OCI-LY7 (cell line): ENCODE data around the gene MCCC1. TPM values are rescaled to one million over a fixed set of nuclear protein-coding genes. Genes with fewer than 3 reads are reported as not detected.

Experiments
- BruUV-seq: library from RNA; stranded (reverse); fragments of 400-500 nt; replicated peaks from 2 replicates; lab custom pipeline; 2021; lab: Mats Ljungman, UMichigan
- CTCF ChIA-PET: fragments of 300-600 bp; sonication (Branson Sonifier 250); formaldehyde crosslinking; loops from one replicate; lab custom pipeline; 2022; ENCODE audit warnings: antibody characterized with exemption; ENCODE audit not compliant: unreplicated experiment; lab: Charles Lee
- POLR2A ChIA-PET: fragments of 300-600 bp; sonication (Branson Sonifier 250); formaldehyde crosslinking; loops from one replicate; lab custom pipeline; 2022; ENCODE audit warnings: antibody characterized with exemption; lab: Charles Lee
- DNase-seq: peaks from one replicate; pipeline ENCODE4 v3.0.0-alpha.2; 2015; ENCODE audit warnings: low spot score
- H2AFZ ChIP-seq: fragments of 200-600 bp; sonication (generic), shearing (Covaris generic); 2 replicates; pipeline ENCODE4 v1.6.1; 2014; ENCODE audit warnings: mild to moderate bottlenecking, antibody characterized with exemption, low read length, moderate library complexity
- H3K27ac ChIP-seq: fragments of 200-600 bp; sonication (generic); 2 replicates; pipeline ENCODE4 v1.5.1; 2014; ENCODE audit warnings: mixed run types, low read depth, mild to moderate bottlenecking, moderate library complexity, low read length, inconsistent platforms; ENCODE audit not compliant: poor library complexity, severe bottlenecking
- H3K36me3 ChIP-seq: fragments of 200-600 bp; sonication (generic); 2 replicates; pipeline ENCODE4 v1.6.1; 2014; ENCODE audit warnings: mild to moderate bottlenecking, antibody characterized with exemption, low read length, moderate library complexity, mixed read lengths; ENCODE audit not compliant: insufficient read depth
- H3K4me1 ChIP-seq: fragments of 200-600 bp; sonication (generic); 2 replicates; pipeline ENCODE4 v1.5.1; 2014; ENCODE audit warnings: mild to moderate bottlenecking, low read length; ENCODE audit not compliant: insufficient read depth, poor library complexity, severe bottlenecking
- H3K4me2 ChIP-seq: fragments of 200-600 bp; sonication (generic); 2 replicates; pipeline ENCODE4 v1.6.1; 2014; ENCODE audit warnings: mild to moderate bottlenecking, low read length
- H3K4me3 ChIP-seq: fragments of 200-600 bp; sonication (generic); 2 replicates; pipeline ENCODE4 v1.5.1; 2014; ENCODE audit warnings: mild to moderate bottlenecking, low read depth, low read length; ENCODE audit not compliant: poor library complexity, severe bottlenecking
- H3K79me2 ChIP-seq: fragments of 200-600 bp; sonication (generic); 2 replicates; pipeline ENCODE4 v1.6.1; 2016; ENCODE audit warnings: low read depth, mild to moderate bottlenecking, low read length, moderate library complexity, mixed read lengths; ENCODE audit not compliant: insufficient read depth
- H3K9me2 ChIP-seq: fragments of 200-600 bp; sonication (generic); 2 replicates; pipeline ENCODE4 v1.6.1; 2016; ENCODE audit warnings: mild to moderate bottlenecking, low read length, mixed read lengths; ENCODE audit not compliant: insufficient read depth
- H3K9me3 ChIP-seq: fragments of 200-600 bp; sonication (generic); 2 replicates; pipeline ENCODE4 v1.6.1; 2014; ENCODE audit warnings: mild to moderate bottlenecking, mixed run types, low read length, mixed read lengths
- H4K20me1 ChIP-seq: fragments of 200-600 bp; sonication (generic); 2 replicates; pipeline ENCODE4 v1.6.1; 2014; ENCODE audit warnings: mild to moderate bottlenecking, antibody characterized with exemption, low read length, moderate library complexity, mixed read lengths; ENCODE audit not compliant: insufficient read depth
- EZH2phosphoT487 ChIP-seq: fragments of 200-600 bp; sonication (generic); IDR thresholded peaks from 2 replicates; pipeline ENCODE4 v1.6.1; 2018; ENCODE audit warnings: low read depth, borderline replicate concordance, mild to moderate bottlenecking, mixed run types, antibody characterized with exemption, low read length, moderate library complexity, mixed read lengths
- intact Hi-C: fragments of 100-400 bp; cut with micrococcal nuclease; formaldehyde crosslinking; loops from one replicate; pipeline ENCODE4 v1.10.0; 2022; ENCODE audit not compliant: unreplicated experiment
- total RNA-seq, 2 experiments: library from RNA; depleted of rRNA in 1 of 2; stranded (reverse); fragments of >200 nt in 1 of 2; shearing (Covaris generic) in 1 of 2; gene quantifications; 2 replicates each; pipeline ENCODE4 v1.2.3, GENCODE V29; 2014 to 2022
- TF ChIP-seq, protein P1 (sequence below): fragments of 200-600 bp; sonication (generic); conservative IDR thresholded peaks from 2 replicates; pipeline ENCODE4 v1.5.1; 2014; ENCODE audit warnings: mild to moderate bottlenecking, antibody characterized with exemption, low read length, moderate library complexity, mixed read lengths

Gene MCCC1
- total RNA-seq, 2 experiments from 2014 or later = 29.9 to 57.5 TPM

DNA sequence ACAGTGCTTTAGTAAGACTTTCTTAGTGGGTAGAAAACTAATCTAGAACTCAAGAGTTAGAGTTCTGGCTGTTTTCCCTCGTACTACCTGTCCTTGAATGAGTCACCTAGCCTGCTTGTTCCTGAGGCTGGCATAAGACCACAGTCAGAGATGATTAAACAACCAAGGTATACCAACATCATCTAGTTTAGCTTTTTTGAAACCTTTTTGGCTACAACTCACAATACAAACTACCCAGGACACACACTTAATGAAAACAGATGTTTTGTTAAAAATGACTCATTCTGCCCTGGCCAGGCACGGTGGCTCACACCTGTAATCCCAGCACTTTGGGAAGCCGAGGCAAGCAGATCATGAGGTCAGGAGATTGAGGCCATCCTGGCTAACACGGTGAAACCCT is 4.6 kb downstream of the MCCC1 start:
- no TSS peak for BruUV-seq
- POLR2A ChIA-PET = no interaction called here
- Histone ChIP-seq H3K9me3 (no peaks in the 10 kb centered on the region), H2AFZ (no peak overlapping the region), H3K36me3 (peaks cover 70% of the 10 kb centered on the region), H3K4me3 (no peak overlapping the region), H3K4me1 (peaks cover 11% of the 10 kb centered on the region), H3K9me2 (no peaks in the 10 kb centered on the region), H3K27ac (no peak overlapping the region), H3K79me2 (peaks cover 28% of the 10 kb centered on the region), H4K20me1 (no peaks in the 10 kb centered on the region), H3K4me2 (no peak overlapping the region)
- no peak for DNase-seq
- TF ChIP-seq, protein P1, sequence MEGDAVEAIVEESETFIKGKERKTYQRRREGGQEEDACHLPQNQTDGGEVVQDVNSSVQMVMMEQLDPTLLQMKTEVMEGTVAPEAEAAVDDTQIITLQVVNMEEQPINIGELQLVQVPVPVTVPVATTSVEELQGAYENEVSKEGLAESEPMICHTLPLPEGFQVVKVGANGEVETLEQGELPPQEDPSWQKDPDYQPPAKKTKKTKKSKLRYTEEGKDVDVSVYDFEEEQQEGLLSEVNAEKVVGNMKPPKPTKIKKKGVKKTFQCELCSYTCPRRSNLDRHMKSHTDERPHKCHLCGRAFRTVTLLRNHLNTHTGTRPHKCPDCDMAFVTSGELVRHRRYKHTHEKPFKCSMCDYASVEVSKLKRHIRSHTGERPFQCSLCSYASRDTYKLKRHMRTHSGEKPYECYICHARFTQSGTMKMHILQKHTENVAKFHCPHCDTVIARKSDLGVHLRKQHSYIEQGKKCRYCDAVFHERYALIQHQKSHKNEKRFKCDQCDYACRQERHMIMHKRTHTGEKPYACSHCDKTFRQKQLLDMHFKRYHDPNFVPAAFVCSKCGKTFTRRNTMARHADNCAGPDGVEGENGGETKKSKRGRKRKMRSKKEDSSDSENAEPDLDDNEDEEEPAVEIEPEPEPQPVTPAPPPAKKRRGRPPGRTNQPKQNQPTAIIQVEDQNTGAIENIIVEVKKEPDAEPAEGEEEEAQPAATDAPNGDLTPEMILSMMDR = no peak
- no peak for TF ChIP-seq EZH2phosphoT487
- CTCF ChIA-PET = no interaction called here
- intact Hi-C loops = loop anchor here (5.0 kb wide), 2 partner anchors 117 to 182 kb away; no protein-coding TSS in a partner anchor

DNA sequence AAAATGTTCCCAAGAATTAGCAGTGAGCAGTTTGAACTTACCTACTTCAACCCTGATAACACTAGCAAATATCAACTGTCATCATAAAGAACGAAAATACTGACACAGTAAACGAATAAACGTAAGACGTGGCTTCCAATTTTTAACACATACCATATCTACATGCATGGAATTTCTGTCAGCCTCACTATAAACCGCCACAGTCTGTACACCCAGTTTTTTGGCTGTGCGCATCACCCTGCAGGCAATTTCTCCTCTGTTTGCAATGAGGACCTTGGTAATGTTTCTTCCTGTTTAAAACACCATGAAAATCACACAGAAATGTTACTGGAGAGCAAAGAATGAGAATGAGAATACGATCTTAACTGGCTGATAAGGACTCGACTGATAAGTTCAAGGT is 7.0 kb downstream of the MCCC1 start:
- DNase-seq = no peak
- Histone ChIP-seq H3K4me2 (no peak overlapping the region), H2AFZ (no peak overlapping the region), H3K79me2 (peaks cover 11% of the 10 kb centered on the region), H3K36me3 (peaks cover 82% of the 10 kb centered on the region), H3K9me2 (no peaks in the 10 kb centered on the region), H3K4me3 (no peak overlapping the region), H3K27ac (no peak overlapping the region), H3K4me1 (peaks cover under 1% of the 10 kb centered on the region), H4K20me1 (no peaks in the 10 kb centered on the region), H3K9me3 (no peaks in the 10 kb centered on the region)
- no peak for TF ChIP-seq EZH2phosphoT487
- TF ChIP-seq, protein P1 = no peak
- no TSS peak for BruUV-seq
- POLR2A ChIA-PET = no interaction called here
- intact Hi-C loops = no loop called here
- CTCF ChIA-PET = no interaction called here

DNA sequence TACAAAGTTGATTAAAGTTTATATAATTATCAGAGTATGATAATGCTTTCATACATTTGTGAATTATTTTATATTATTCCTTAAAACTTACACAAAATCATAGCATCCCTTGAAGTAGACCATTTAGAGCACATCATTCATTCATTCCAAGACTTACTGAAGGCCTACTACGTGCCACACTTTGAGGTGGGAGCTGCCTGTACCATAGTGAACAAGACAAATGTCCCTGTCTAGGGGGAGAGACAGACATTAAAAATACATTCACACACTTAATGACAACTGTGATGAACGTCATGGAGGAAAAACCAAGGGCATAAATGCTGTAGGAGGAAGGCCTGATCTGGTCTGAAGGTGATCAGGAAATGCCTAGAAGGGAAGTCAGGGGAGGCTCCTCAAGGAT is 12.1 kb downstream of the MCCC1 start:
- no peaks in the 10 kb centered on the region for H3K9me3 ChIP-seq
- DNase-seq = no peak
- intact Hi-C loops = no loop called here
- no peak overlapping the region for H3K4me3 ChIP-seq
- no peak overlapping the region for H3K4me2 ChIP-seq
- H3K79me2 ChIP-seq = no peaks in the 10 kb centered on the region
- no peaks in the 10 kb centered on the region for H3K9me2 ChIP-seq
- POLR2A ChIA-PET = interaction anchor here (0.6 to 0.7 kb wide), 3 partner anchors 112 to 337 kb away, joined by 3 read pairs; no protein-coding TSS in a partner anchor
- CTCF ChIA-PET = interaction anchor here (0.6 kb wide), 1 partner anchor 531 kb away, joined by 3 read pairs; no protein-coding TSS in a partner anchor
- TF ChIP-seq EZH2phosphoT487 = no peak
- TF ChIP-seq, protein P1 = no peak
- H3K36me3 ChIP-seq = peaks cover 92% of the 10 kb centered on the region
- no peaks in the 10 kb centered on the region for H3K4me1 ChIP-seq
- no peaks in the 10 kb centered on the region for H4K20me1 ChIP-seq
- H3K27ac ChIP-seq = no peak overlapping the region
- no peak overlapping the region for H2AFZ ChIP-seq
- BruUV-seq = no TSS peak
